ENCODE results near the gene SPZ1.

DNA sequence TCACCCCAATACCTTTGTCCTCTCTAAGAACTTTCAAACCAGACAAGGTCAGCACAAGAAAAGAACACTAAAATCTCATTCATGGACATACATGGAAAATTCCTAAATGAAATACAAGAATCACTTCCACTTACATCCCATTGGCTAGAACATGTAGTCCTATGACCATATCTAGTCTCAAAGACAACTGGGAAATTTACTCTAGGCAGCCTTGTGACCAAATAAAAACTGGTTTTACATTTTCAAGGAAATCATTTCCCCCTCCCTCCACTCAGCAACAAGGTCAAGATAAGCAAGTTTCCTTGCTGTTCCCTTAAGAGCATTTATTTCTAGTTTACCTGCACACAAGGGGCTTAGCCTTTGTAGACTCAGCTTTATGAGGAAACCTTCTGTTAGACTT, 43.6 kb upstream of the SPZ1 start:
- no peak for TF ChIP-seq CTCF (IDR thresholded peaks at IDR 0.05)
- no peak for TF ChIP-seq EZH2phosphoT487 (IDR thresholded peaks at IDR 0.05)
- no peak for TF ChIP-seq EZH2 (IDR thresholded peaks at IDR 0.05)

All from neural progenitor cell (in vitro differentiated cells).